HepG2 (cell line): ENCODE data around the gene SIK2. TPM values are rescaled to one million over a fixed set of nuclear protein-coding genes. Genes with fewer than 3 reads are reported as not detected.
A peak's percentile ranks its signal among the peaks of the same experiment; 100 is the strongest.

Experiments used
- AGO2 ChIP-seq: fragments of 200-400 bp; formaldehyde crosslinking; optimal IDR thresholded peaks from 2 replicates; pipeline ENCODE3; 2017; ENCODE audit warnings: mild to moderate bottlenecking, low read depth, low read length, moderate library complexity
- AKNA ChIP-seq: sonication (generic); formaldehyde crosslinking; IDR thresholded peaks from 2 replicates; pipeline ENCODE4 v1.4.0; 2020; ENCODE audit warnings: missing genetic modification reagents, borderline replicate concordance
- ARID2 ChIP-seq: sonication (generic); formaldehyde crosslinking; IDR thresholded peaks from 2 replicates; pipeline ENCODE4 v1.8.1; 2022; ENCODE audit warnings: mild to moderate bottlenecking, missing genetic modification reagents, borderline replicate concordance
- EED ChIP-seq: sonication (generic); formaldehyde crosslinking; IDR thresholded peaks from 2 replicates; pipeline ENCODE4 v1.5.0; 2020; ENCODE audit warnings: mild to moderate bottlenecking, missing genetic modification reagents
- GATAD1 ChIP-seq: IDR thresholded peaks from 2 replicates; pipeline ENCODE4 v1.6.1; 2016; ENCODE audit warnings: missing genetic modification reagents, missing compliant biosample characterization
- GLMP ChIP-seq: sonication (generic); formaldehyde crosslinking; IDR thresholded peaks from 2 replicates; pipeline ENCODE4 v1.9.0; 2021; ENCODE audit warnings: missing genetic modification reagents, mild to moderate bottlenecking, borderline replicate concordance
- GMEB1 ChIP-seq: sonication (generic); formaldehyde crosslinking; IDR thresholded peaks from 2 replicates; pipeline ENCODE4 v1.5.1; 2020; ENCODE audit warnings: missing genetic modification reagents, mild to moderate bottlenecking, borderline replicate concordance
- ISX ChIP-seq: sonication (generic); formaldehyde crosslinking; conservative IDR thresholded peaks from 2 replicates; pipeline ENCODE4 v1.5.0; 2020; ENCODE audit warnings: missing genetic modification reagents
- MXD4 ChIP-seq: IDR thresholded peaks from 2 replicates; pipeline ENCODE4 v1.6.1; 2016; ENCODE audit warnings: mild to moderate bottlenecking, missing biosample characterization, missing genetic modification reagents
- MYPOP ChIP-seq: sonication (generic); formaldehyde crosslinking; IDR thresholded peaks from 2 replicates; pipeline ENCODE4 v1.8.1; 2023; ENCODE audit warnings: mild to moderate bottlenecking, moderate library complexity, missing genetic modification reagents
- ZNF737 ChIP-seq: sonication (generic); formaldehyde crosslinking; IDR thresholded peaks from 2 replicates; pipeline ENCODE4 v1.5.0; 2020; ENCODE audit warnings: missing genetic modification reagents, mild to moderate bottlenecking, borderline replicate concordance
- ZNF792 ChIP-seq: IDR thresholded peaks from 2 replicates; pipeline ENCODE4 v1.6.1; 2016
- polyA plus RNA-seq, 8 experiments: library from polyadenylated mRNA; depleted of rRNA in 3 of 8; stranded (reverse) in 7 of 8; unstranded in 1 of 8; fragments of >200 nt; fragmentation: Illumina TruSeq in 4 of 8; extraction: Trizol in 4 of 8; gene quantifications; 2 replicates each; pipeline versions ENCODE4 v1.2.1 to v1.2.3, GENCODE V29; 2011 to 2016; ENCODE audit warnings: low read depth in 4 of 8, missing spikeins in 1 of 8, mixed read lengths in 1 of 8; ENCODE audit not compliant: insufficient read depth in 1 of 8
- total RNA-seq, 5 experiments: library from RNA; depleted of rRNA; stranded (reverse); fragments of >200 nt; fragmentation: Illumina TruSeq; extraction: Trizol; gene quantifications; 2 replicates each; pipeline ENCODE4 v1.2.3, GENCODE V29; 2016; ENCODE audit warnings: low read depth in 1 of 5
- TF ChIP-seq, protein P1 (sequence below): sonication (generic); formaldehyde crosslinking; IDR thresholded peaks from 2 replicates; pipeline ENCODE4; 2020; ENCODE audit warnings: missing genetic modification reagents, mild to moderate bottlenecking, borderline replicate concordance
- TF ChIP-seq, protein P2 (sequence below): sonication (generic); formaldehyde crosslinking; IDR thresholded peaks from 2 replicates; pipeline ENCODE4 v1.5.1; 2020; ENCODE audit warnings: missing genetic modification reagents, mild to moderate bottlenecking, borderline replicate concordance

SIK2 gene
- total and polyA plus RNA-seq, 2 of the 13 experiments (the other 11 are each of a cell fraction or from before 2014, with no cell fraction given), result 8.1 to 15.4 TPM

DNA sequence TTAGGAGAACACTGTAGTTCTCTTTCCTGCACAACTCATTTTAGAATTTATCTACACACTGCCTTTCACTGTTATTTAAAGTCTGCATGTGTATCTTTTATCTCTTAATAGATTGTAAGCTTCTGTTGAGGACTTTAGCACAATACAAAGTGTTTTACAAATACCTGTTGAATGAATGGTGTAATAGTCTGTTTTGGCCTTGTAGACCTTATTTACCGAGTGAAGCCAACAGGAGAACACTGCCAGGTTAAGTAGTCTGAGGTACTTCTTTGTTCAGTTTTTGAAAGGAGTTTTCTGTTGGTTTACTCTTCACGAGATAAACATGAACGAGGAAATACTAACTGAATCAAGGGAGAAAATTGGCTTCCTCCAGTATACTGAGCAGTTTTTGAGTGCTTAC, 31.0 kb downstream of the SIK2 start (continued):
- TF ChIP-seq, protein P1, sequence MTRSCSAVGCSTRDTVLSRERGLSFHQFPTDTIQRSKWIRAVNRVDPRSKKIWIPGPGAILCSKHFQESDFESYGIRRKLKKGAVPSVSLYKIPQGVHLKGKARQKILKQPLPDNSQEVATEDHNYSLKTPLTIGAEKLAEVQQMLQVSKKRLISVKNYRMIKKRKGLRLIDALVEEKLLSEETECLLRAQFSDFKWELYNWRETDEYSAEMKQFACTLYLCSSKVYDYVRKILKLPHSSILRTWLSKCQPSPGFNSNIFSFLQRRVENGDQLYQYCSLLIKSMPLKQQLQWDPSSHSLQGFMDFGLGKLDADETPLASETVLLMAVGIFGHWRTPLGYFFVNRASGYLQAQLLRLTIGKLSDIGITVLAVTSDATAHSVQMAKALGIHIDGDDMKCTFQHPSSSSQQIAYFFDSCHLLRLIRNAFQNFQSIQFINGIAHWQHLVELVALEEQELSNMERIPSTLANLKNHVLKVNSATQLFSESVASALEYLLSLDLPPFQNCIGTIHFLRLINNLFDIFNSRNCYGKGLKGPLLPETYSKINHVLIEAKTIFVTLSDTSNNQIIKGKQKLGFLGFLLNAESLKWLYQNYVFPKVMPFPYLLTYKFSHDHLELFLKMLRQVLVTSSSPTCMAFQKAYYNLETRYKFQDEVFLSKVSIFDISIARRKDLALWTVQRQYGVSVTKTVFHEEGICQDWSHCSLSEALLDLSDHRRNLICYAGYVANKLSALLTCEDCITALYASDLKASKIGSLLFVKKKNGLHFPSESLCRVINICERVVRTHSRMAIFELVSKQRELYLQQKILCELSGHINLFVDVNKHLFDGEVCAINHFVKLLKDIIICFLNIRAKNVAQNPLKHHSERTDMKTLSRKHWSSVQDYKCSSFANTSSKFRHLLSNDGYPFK, result no peak
- no peak for TF ChIP-seq AGO2
- no peak for TF ChIP-seq GATAD1 (CRISPR knock-in tag)
- no peak for TF ChIP-seq AKNA (CRISPR knock-in tag)
- TF ChIP-seq ZNF737, result no peak
- TF ChIP-seq, protein P2, sequence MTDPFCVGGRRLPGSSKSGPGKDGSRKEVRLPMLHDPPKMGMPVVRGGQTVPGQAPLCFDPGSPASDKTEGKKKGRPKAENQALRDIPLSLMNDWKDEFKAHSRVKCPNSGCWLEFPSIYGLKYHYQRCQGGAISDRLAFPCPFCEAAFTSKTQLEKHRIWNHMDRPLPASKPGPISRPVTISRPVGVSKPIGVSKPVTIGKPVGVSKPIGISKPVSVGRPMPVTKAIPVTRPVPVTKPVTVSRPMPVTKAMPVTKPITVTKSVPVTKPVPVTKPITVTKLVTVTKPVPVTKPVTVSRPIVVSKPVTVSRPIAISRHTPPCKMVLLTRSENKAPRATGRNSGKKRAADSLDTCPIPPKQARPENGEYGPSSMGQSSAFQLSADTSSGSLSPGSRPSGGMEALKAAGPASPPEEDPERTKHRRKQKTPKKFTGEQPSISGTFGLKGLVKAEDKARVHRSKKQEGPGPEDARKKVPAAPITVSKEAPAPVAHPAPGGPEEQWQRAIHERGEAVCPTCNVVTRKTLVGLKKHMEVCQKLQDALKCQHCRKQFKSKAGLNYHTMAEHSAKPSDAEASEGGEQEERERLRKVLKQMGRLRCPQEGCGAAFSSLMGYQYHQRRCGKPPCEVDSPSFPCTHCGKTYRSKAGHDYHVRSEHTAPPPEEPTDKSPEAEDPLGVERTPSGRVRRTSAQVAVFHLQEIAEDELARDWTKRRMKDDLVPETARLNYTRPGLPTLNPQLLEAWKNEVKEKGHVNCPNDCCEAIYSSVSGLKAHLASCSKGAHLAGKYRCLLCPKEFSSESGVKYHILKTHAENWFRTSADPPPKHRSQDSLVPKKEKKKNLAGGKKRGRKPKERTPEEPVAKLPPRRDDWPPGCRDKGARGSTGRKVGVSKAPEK (CRISPR knock-in tag), result no peak
- no peak for TF ChIP-seq MYPOP
- TF ChIP-seq ZNF792, result 0 out of 2 replicates have a peak, but pooled peaks have one; percentile 31
- TF ChIP-seq GMEB1, result no peak
- TF ChIP-seq EED (CRISPR knock-in tag), result no peak
- TF ChIP-seq GLMP (CRISPR knock-in tag), result no peak
- 0 out of 2 replicates have a peak, but pooled peaks have one; percentile 42 for TF ChIP-seq ARID2 (CRISPR knock-in tag)
- no peak for TF ChIP-seq ISX
- TF ChIP-seq MXD4, result no peak
